ENCODE data around the gene RASSF5. TPM values are rescaled to one million over a fixed set of nuclear protein-coding genes. Genes with fewer than 3 reads are reported as not detected.
A peak's percentile ranks its signal among the peaks of the same experiment; 100 is the strongest.

The RASSF5 gene
- polyA plus RNA-seq, 2 of the 4 experiments (the other 2 are of a cell fraction): 2.0 to 2.2 TPM

DNA sequence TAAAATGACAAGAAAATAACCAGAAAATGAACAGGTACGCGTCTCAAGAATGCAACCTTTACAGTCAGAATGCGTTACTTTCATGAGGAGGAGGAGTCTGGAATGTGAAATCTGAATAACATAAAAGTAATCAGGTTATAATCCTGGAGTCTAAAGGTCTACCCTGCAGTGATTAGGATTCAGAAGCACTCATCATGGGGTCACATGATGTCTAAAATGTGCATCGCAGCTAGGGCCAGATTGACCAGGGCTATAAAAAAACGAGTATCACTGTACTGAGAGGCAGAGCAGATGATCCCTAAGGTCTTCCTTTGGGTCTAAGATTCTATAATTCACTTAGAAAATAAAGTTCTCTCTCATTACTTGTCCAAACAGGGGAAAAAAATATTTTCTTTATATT lies 97.5 kb downstream of the RASSF5 start:
- TF ChIP-seq SREBF2 (IDR thresholded peaks at IDR 0.05): no peak
- TF ChIP-seq, protein P1, sequence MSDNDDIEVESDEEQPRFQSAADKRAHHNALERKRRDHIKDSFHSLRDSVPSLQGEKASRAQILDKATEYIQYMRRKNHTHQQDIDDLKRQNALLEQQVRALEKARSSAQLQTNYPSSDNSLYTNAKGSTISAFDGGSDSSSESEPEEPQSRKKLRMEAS (IDR thresholded peaks at IDR 0.05): no peak
- no peak for TF ChIP-seq NPAS2 (CRISPR knock-in tag; IDR thresholded peaks at IDR 0.05; ENCODE audit: borderline replicate concordance)
- no peak for TF ChIP-seq RFX5 (IDR thresholded peaks at IDR 0.05)
- TF ChIP-seq POLR2AphosphoS2 (conservative IDR thresholded peaks at IDR 0.05; ENCODE audit: low read length): no peak
- TF ChIP-seq RARB (CRISPR knock-in tag; IDR thresholded peaks at IDR 0.05): no peak
- TF ChIP-seq NR3C1 (IDR thresholded peaks at IDR 0.05): no peak
- no peak for TF ChIP-seq FOSL2 (IDR thresholded peaks at IDR 0.05)
- TF ChIP-seq FOSL2 (CRISPR knock-in tag; IDR thresholded peaks at IDR 0.05): no peak
- TF ChIP-seq RCOR1 (IDR thresholded peaks at IDR 0.05; ENCODE audit: low read depth, low read length): no peak
- TF ChIP-seq REST (IDR thresholded peaks at IDR 0.05): no peak
- Histone ChIP-seq H3K4me3 (no peak overlapping the region), H3K27ac (no peak overlapping the region), H3K9me3 (no peaks in the 10 kb centered on the region), H3K4me2 (no peak overlapping the region), H3K4me1 (no peaks in the 10 kb centered on the region)
- ChIA-PET POLR2A (no interaction called here), CTCF (interaction anchor here (0.9 to 2.3 kb wide), 6 partner anchors 22 to 377 kb away, joined by 3 to 8 read pairs (median 4); no protein-coding TSS in a partner anchor)
- ATAC-seq: no peak
- 89% methylated on average over 5 of the region's 5 CpGs for WGBS (ENCODE audit: missing lambda C conversion rate)
- no peak for DNase-seq (ENCODE audit: low read depth in 1 of 2, low spot score in 1 of 2)
- FAIRE-seq: no peak

DNA sequence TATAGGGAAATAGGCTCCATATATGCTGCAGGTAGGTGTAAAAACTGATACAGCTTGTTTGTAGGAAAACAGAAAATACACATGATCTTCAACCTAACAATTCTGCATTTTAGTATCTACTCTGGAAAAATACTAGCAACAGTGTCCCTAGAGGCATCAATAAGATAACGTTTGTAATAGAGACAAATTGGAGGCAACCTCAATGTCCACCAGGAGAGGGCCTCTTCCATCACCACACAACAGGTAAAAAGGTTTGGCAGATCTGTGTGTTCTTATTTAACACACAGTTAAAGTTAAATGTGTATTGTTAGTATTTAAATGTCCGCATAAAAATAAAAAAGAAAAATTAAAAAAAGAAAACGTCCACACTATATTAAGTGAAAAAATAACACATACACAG lies 99.5 kb downstream of the RASSF5 start:
- Histone ChIP-seq H3K9me3 (no peaks in the 10 kb centered on the region), H3K27ac (no peak overlapping the region), H3K4me2 (no peak overlapping the region), H3K4me1 (peaks cover 6% of the 10 kb centered on the region), H3K4me3 (no peak overlapping the region)
- DNase-seq (ENCODE audit: low read depth in 1 of 2, low spot score in 1 of 2): peak; percentile 65 to 77
- FAIRE-seq: no peak
- 30% methylated on average over 3 of the region's 3 CpGs for WGBS (ENCODE audit: missing lambda C conversion rate)
- ChIA-PET CTCF (interaction anchor here (0.8 to 11.4 kb wide), 25 partner anchors 8 to 893 kb away, joined by 3 to 163 read pairs (median 4); partner anchors contain the start of gene DYRK3), POLR2A (no interaction called here)
- peak; percentile 81 to 90 for ATAC-seq
- TF ChIP-seq SMC3 (IDR thresholded peaks at IDR 0.05) (peak; percentile 53), RAD21 (conservative IDR thresholded peaks at IDR 0.05 in 1 of 2, IDR thresholded peaks at IDR 0.05 in 1 of 2) (peak; percentile 25 to 30; a peak in 2 of 5 replicates), TFCP2L1 (CRISPR knock-in tag; IDR thresholded peaks at IDR 0.05) (no peak), USF2 (IDR thresholded peaks at IDR 0.05) (no peak), CTCF (IDR thresholded peaks at IDR 0.05) (peak; percentile 69)

DNA sequence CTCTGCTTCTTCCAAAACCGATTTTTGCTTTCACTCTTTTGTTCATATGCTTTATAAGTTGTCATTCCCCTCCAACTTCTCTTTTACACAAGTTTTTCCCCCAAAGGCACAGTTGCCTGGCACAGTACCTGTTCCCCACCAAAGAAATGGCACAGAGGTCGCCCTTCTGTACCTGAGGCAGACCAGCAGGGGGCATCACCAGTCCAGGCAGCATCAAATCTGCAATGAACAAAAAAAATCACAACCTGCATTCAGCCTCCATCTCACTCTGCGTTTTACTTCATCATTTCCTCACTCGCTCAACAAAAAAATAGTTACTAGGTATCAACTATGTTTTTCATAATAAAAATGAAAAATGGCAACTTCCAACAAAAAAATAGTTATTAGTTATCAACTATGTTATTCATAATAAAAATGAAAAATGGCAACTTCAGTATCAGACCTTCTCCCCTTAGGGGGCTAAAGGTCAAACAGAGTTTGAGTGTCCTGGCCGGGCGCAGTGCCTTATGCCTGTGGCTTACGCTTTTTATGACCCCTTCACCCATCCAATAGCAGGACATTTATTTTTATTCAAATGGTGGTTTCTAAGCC lies 100.9 kb downstream of the RASSF5 start:
- WGBS (ENCODE audit: missing lambda C conversion rate): 46% methylated on average over 7 of the region's 7 CpGs
- no peak for ATAC-seq
- POLR2A ChIA-PET: no interaction called here
- no peak for TF ChIP-seq GATA3 (IDR thresholded peaks at IDR 0.05; ENCODE audit: borderline replicate concordance)
- no peak for TF ChIP-seq HOXA7 (CRISPR knock-in tag; IDR thresholded peaks at IDR 0.05)
- no peak for TF ChIP-seq FOXS1 (CRISPR knock-in tag; IDR thresholded peaks at IDR 0.05)
- TF ChIP-seq HOXB13 (CRISPR knock-in tag; IDR thresholded peaks at IDR 0.05; ENCODE audit: low read depth): no peak
- no peak for TF ChIP-seq CBX8 (IDR thresholded peaks at IDR 0.05)
- no peak for TF ChIP-seq POLR2A (IDR thresholded peaks at IDR 0.05; ENCODE audit: low read length)
- TF ChIP-seq NFE2L2 (conservative IDR thresholded peaks at IDR 0.05; ENCODE audit: low read length): no peak
- TF ChIP-seq SMC3 (IDR thresholded peaks at IDR 0.05): peak; percentile 66
- no peak for TF ChIP-seq ATOH8 (CRISPR knock-in tag; IDR thresholded peaks at IDR 0.05; ENCODE audit: low read depth)
- TF ChIP-seq REST (IDR thresholded peaks at IDR 0.05): no peak

More for the DNA sequence above, 100.9 kb downstream of the RASSF5 start:
- H3K4me3 ChIP-seq: no peak overlapping the region
- DNase-seq (ENCODE audit: low read depth in 1 of 2, low spot score in 1 of 2): peak; percentile 53 to 60
- FAIRE-seq: no peak
- peaks cover 6% of the 10 kb centered on the region for H3K4me1 ChIP-seq
- H3K27ac ChIP-seq: no peak overlapping the region
- H3K9me3 ChIP-seq: no peaks in the 10 kb centered on the region
- CTCF ChIA-PET: interaction anchor here (0.6 to 11.4 kb wide), 31 partner anchors 8 to 891 kb away, joined by 3 to 163 read pairs (median 4); partner anchors contain the start of genes DYRK3 and IKBKE
- H3K4me2 ChIP-seq: no peak overlapping the region
